NCI-H187 treated with DMSO at 0.1 percent for 48 hours (cell line): ENCODE results near the gene COG4.
"Not testable (repeated sequence)": the region's sequence is repeated elsewhere in the genome, so short reads cannot be mapped to it uniquely, and the experiment has no call there.

Experiments used
- DNase-seq: peaks from one replicate; lab custom pipeline; 2025; lab: John Stamatoyannopoulos, UW

The COG4 gene

DNA sequence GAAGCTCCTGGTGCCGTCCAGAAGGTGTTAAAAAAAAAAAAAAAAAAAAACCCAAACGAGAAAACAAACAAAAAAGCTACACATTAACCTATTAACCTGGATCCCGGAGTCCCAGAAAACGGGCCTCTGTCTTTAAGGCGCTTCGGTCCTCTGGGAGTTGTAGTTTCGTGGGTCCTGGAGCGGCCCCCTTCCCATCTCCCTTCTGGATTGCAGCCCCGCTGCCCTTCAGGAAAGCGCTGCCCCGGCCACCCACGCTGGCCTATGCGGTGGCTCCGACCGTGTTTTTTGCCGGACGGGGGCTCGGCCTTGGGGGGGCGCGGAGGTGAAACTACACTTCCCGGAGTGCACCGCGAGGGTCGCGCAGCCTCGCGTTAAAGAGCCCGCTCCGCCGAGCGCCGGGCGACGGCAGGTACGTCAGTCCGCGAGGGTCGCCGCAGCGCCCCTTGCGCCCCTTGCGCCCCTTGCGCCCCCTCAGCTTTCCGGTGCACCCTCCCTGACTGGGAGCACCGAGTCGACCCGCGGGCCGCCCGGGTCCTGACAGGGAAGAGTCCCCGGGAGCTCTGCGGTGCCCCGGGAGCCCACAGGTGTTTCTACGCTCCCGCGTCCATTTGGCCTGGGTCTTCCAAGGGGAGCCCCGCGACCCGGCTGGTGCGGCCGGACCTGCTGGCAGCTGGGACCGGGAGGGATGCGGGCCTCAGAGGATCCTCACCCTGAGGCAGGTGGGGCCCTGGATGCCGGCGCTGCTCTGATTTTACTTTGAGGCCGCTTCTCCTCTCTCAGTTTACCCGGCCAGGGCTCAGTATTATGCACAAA is 68.9 kb downstream of the COG4 start, which contains the start of gene FCSK:
Gene FCSK, plus strand, starts transcription at position 374 of the 813 bp plus-strand sequence. CDS start 8,596 bp downstream, outside the sequence.
- DNase-seq, result no peak

GRCh38 chr16:70453892-70454221 is 69.5 kb downstream of the COG4 start:
- DNase-seq, result no peak

DNA sequence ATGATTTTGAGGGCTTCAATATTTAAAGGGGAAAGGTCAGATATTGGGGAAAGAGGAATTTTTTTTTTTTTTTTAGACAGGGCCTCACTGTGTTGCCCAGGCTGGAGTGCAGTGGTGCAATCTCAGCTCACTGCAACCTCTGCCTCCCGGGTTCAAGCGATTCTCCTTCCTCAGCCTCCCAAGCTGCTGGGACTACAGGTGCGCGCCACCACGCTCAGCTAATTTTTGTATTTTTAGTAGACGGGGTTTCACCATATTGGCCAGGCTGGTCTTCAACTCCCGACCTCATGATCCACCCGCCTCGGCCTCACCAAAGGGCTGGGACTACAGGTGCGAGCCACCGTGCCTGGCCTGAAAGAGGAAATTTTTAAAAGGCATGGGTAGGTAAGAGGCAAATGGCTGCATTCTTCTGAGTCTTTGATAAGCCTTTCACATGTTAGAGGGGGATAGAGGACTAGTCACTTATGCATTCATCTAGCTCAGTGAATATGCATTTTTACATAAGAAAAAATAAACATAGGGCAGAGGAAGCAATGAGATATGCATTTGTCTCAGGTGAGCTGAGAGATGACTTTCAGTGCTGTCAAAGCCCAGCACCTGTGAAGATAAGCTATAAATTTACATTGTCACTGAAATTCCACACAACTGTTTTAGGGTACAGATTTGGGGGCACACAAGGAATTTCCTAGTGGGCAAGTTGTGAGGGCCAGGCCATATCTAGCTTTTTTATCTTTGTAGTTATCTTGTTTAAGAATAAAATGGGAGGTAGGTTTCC is 70.0 kb downstream of the COG4 start:
- DNase-seq, result no peak

- not testable (repeated sequence) for DNase-seq
Measured at GRCh38 chr16:70451004-70451340, 72.4 kb downstream of the COG4 start.

- not testable (repeated sequence) for DNase-seq
Measured at GRCh38 chr16:70450142-70451003, 73.0 kb downstream of the COG4 start.

GRCh38 chr16:70448075-70448474 is 75.3 kb downstream of the COG4 start:
- no peak for DNase-seq

DNA sequence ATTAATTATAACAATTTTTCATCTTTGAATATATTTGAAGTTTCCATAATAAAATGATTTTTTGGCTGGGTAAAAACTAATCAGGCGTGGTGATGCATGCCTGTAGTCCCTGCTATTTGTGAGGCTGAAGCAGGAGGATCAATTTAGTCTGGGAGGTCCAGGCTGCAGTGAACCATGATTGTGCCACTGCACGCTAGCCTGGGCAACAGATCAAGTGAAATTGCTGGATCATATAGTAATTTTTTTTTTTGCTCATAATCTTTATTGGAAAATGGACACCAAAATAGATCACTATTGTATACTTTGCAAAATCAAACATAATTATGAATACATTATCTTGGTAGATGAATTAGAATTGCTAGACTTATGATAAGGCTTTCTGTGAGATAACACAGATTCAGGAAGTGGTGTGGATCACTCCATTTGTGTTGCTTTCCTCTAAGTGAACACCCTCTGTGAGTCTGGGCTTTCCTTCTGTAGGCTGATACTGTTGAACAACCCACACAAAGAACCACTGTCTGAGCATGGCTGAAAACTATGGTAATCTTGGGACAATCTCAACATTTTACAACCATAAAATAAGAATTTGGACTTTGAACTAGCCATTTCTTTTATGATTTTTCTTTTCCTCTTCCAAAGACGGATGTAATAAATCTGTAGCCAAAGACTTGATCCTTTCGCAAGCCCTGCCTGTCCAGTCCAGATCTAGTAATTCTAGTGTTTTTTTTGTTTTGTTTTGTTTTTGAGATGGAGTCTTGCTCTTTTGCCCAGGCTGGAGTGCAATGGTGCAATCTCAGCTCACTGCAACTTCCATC is 78.9 kb downstream of the COG4 start:
- DNase-seq, result no peak

DNA sequence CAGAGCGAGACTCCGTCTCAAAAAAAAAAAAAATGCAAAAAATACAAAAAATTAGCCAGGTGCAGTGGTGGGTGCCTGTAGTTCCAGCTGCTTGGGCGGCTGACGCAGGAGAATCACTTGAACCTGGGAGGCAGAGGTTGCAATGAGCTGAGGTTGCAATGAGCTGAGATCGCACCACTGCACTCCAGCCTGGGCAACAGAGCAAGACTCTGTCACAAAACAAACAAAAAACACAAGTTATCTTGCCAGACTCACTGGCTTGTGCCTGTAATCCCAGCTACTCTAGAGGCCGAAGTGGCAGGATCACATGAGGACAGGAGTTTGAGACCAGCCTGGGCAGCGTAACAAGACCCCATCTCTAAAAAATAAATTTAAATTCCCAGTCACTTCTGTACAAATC is 81.0 kb downstream of the COG4 start:
- DNase-seq, result no peak

DNA sequence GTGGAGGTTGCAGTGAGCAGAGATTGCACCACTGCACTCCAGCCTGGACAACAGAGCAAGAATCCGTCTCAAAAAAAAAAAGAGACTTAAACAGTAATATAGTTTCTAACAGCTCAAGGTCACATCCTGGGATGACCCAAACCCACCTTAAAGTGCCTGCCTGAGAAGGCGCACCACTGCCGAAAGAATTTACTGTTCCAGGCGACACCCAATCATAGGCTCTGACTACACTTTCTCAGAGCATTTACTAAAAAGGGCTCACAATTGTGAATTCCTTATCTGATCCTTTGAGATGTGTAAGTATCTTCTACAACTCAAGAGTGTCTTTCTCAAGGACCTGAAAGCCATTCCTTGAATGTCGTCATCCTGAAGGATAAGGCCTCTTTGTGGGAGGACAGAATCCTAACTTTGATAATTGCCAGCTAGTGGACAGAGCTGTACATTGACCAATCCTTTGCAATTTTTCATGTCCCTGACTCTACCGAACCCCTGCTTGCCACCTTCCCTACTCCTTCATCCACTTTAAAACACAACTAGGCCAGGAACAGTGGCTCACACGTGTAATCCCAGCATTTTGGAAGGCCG is 81.9 kb downstream of the COG4 start:
- no peak for DNase-seq

- DNase-seq, result no peak
Measured at GRCh38 chr16:70440009-70440692, 83.2 kb downstream of the COG4 start.

GRCh38 chr16:70438969-70439862 is 84.1 kb downstream of the COG4 start, which contains the start of gene ST3GAL2:
ST3GAL2 (minus strand) TSS chr16:70439100; CDS start chr16:70398530, 40,570 bp downstream.
- DNase-seq, result no peak

GRCh38 chr16:70438585-70438968 is 84.8 kb downstream of the COG4 start:
- DNase-seq, result no peak

- DNase-seq, result no peak
Measured at GRCh38 chr16:70437582-70438557, 85.5 kb downstream of the COG4 start.

- DNase-seq, result no peak
Measured at GRCh38 chr16:70437017-70437581, 86.3 kb downstream of the COG4 start.

GRCh38 chr16:70434484-70435260 is 88.7 kb downstream of the COG4 start:
- no peak for DNase-seq

- DNase-seq, result no peak
Measured at GRCh38 chr16:70433458-70434103, 89.8 kb downstream of the COG4 start.
